ENCODE measurements around the gene WDR1.

Gene WDR1

GRCh38 chr4:10066670-10067651 lies 49.6 kb downstream of the WDR1 start:
- H3K4me3 ChIP-seq (ENCODE audit: low read length), result no peak overlapping the region
- H3K4me1 ChIP-seq (ENCODE audit: control insufficient read depth, insufficient read depth, low read length), result peaks cover 6% of the 10 kb centered on the region
- H3K27me3 ChIP-seq (replicated peaks; ENCODE audit: control insufficient read depth, insufficient read depth, low read length), result no peaks in the 10 kb centered on the region
- peaks cover 10% of the 10 kb centered on the region for H3K36me3 ChIP-seq (ENCODE audit: control insufficient read depth, insufficient read depth, low read length, severe bottlenecking)
- H3K9ac ChIP-seq (ENCODE audit: low read length), result no peak overlapping the region
- no peak for DNase-seq (ENCODE audit: low read depth)
- no peaks in the 10 kb centered on the region for H3K9me3 ChIP-seq (ENCODE audit: control insufficient read depth, low read length)

- DNase-seq (ENCODE audit: low read depth), result no peak
- no peak overlapping the region for H3K4me3 ChIP-seq (ENCODE audit: low read length)
- no peaks in the 10 kb centered on the region for H3K27me3 ChIP-seq (replicated peaks; ENCODE audit: control insufficient read depth, insufficient read depth, low read length)
- peaks cover 6% of the 10 kb centered on the region for H3K4me1 ChIP-seq (ENCODE audit: control insufficient read depth, insufficient read depth, low read length)
- no peak overlapping the region for H3K9ac ChIP-seq (ENCODE audit: low read length)
- H3K9me3 ChIP-seq (ENCODE audit: control insufficient read depth, low read length), result no peaks in the 10 kb centered on the region
- peaks cover 10% of the 10 kb centered on the region for H3K36me3 ChIP-seq (ENCODE audit: control insufficient read depth, insufficient read depth, low read length, severe bottlenecking)
Measured at GRCh38 chr4:10066206-10066605, 50.4 kb downstream of the WDR1 start.

GRCh38 chr4:10063544-10064300 lies 52.9 kb downstream of the WDR1 start:
- peak; percentile 23 for DNase-seq (ENCODE audit: low read depth)
- no peaks in the 10 kb centered on the region for H3K27me3 ChIP-seq (replicated peaks; ENCODE audit: control insufficient read depth, insufficient read depth, low read length)
- peaks cover 6% of the 10 kb centered on the region for H3K4me1 ChIP-seq (ENCODE audit: control insufficient read depth, insufficient read depth, low read length)
- peak overlapping the region; percentile 35 for H3K9ac ChIP-seq (ENCODE audit: low read length)
- no peak overlapping the region for H3K4me3 ChIP-seq (ENCODE audit: low read length)
- H3K9me3 ChIP-seq (ENCODE audit: control insufficient read depth, low read length), result no peaks in the 10 kb centered on the region
- peaks cover 10% of the 10 kb centered on the region for H3K36me3 ChIP-seq (ENCODE audit: control insufficient read depth, insufficient read depth, low read length, severe bottlenecking)

- Histone ChIP-seq H3K9ac (ENCODE audit: low read length) (no peak overlapping the region), H3K4me3 (ENCODE audit: low read length) (no peak overlapping the region), H3K4me1 (ENCODE audit: control insufficient read depth, insufficient read depth, low read length) (peaks cover 6% of the 10 kb centered on the region), H3K27me3 (replicated peaks; ENCODE audit: control insufficient read depth, insufficient read depth, low read length) (no peaks in the 10 kb centered on the region), H3K36me3 (ENCODE audit: control insufficient read depth, insufficient read depth, low read length, severe bottlenecking) (peaks cover 3% of the 10 kb centered on the region), H3K9me3 (ENCODE audit: control insufficient read depth, low read length) (no peaks in the 10 kb centered on the region)
- no peak for DNase-seq (ENCODE audit: low read depth)
Measured at GRCh38 chr4:10061650-10062415, 54.8 kb downstream of the WDR1 start.

- Histone ChIP-seq H3K9ac (ENCODE audit: low read length) (no peak overlapping the region), H3K27me3 (replicated peaks; ENCODE audit: control insufficient read depth, insufficient read depth, low read length) (no peaks in the 10 kb centered on the region), H3K36me3 (ENCODE audit: control insufficient read depth, insufficient read depth, low read length, severe bottlenecking) (no peaks in the 10 kb centered on the region), H3K4me1 (ENCODE audit: control insufficient read depth, insufficient read depth, low read length) (no peaks in the 10 kb centered on the region), H3K9me3 (ENCODE audit: control insufficient read depth, low read length) (no peaks in the 10 kb centered on the region), H3K4me3 (ENCODE audit: low read length) (no peak overlapping the region)
- no peak for DNase-seq (ENCODE audit: low read depth)
Measured at GRCh38 chr4:10058371-10058770, 58.2 kb downstream of the WDR1 start.

- Histone ChIP-seq H3K4me3 (ENCODE audit: low read length) (no peak overlapping the region), H3K27me3 (replicated peaks; ENCODE audit: control insufficient read depth, insufficient read depth, low read length) (peaks cover 8% of the 10 kb centered on the region), H3K4me1 (ENCODE audit: control insufficient read depth, insufficient read depth, low read length) (no peaks in the 10 kb centered on the region), H3K9ac (ENCODE audit: low read length) (no peak overlapping the region), H3K36me3 (ENCODE audit: control insufficient read depth, insufficient read depth, low read length, severe bottlenecking) (no peaks in the 10 kb centered on the region), H3K9me3 (ENCODE audit: control insufficient read depth, low read length) (no peaks in the 10 kb centered on the region)
- DNase-seq (ENCODE audit: low read depth), result no peak
Measured at GRCh38 chr4:10057023-10057395, 59.6 kb downstream of the WDR1 start.

GRCh38 chr4:10056334-10057022 lies 60.1 kb downstream of the WDR1 start:
- H3K27me3 ChIP-seq (replicated peaks; ENCODE audit: control insufficient read depth, insufficient read depth, low read length), result peaks cover 12% of the 10 kb centered on the region
- H3K9me3 ChIP-seq (ENCODE audit: control insufficient read depth, low read length), result no peaks in the 10 kb centered on the region
- H3K4me1 ChIP-seq (ENCODE audit: control insufficient read depth, insufficient read depth, low read length), result no peaks in the 10 kb centered on the region
- H3K9ac ChIP-seq (ENCODE audit: low read length), result no peak overlapping the region
- no peak for DNase-seq (ENCODE audit: low read depth)
- no peak overlapping the region for H3K4me3 ChIP-seq (ENCODE audit: low read length)
- no peaks in the 10 kb centered on the region for H3K36me3 ChIP-seq (ENCODE audit: control insufficient read depth, insufficient read depth, low read length, severe bottlenecking)

GRCh38 chr4:10055871-10056270 lies 60.7 kb downstream of the WDR1 start:
- H3K9ac ChIP-seq (ENCODE audit: low read length), result no peak overlapping the region
- no peak overlapping the region for H3K4me3 ChIP-seq (ENCODE audit: low read length)
- no peaks in the 10 kb centered on the region for H3K36me3 ChIP-seq (ENCODE audit: control insufficient read depth, insufficient read depth, low read length, severe bottlenecking)
- no peaks in the 10 kb centered on the region for H3K9me3 ChIP-seq (ENCODE audit: control insufficient read depth, low read length)
- no peak for DNase-seq (ENCODE audit: low read depth)
- H3K27me3 ChIP-seq (replicated peaks; ENCODE audit: control insufficient read depth, insufficient read depth, low read length), result peaks cover 18% of the 10 kb centered on the region
- H3K4me1 ChIP-seq (ENCODE audit: control insufficient read depth, insufficient read depth, low read length), result no peaks in the 10 kb centered on the region

GRCh38 chr4:10054571-10055041 lies 62.0 kb downstream of the WDR1 start:
- no peaks in the 10 kb centered on the region for H3K4me1 ChIP-seq (ENCODE audit: control insufficient read depth, insufficient read depth, low read length)
- no peaks in the 10 kb centered on the region for H3K36me3 ChIP-seq (ENCODE audit: control insufficient read depth, insufficient read depth, low read length, severe bottlenecking)
- no peak overlapping the region for H3K4me3 ChIP-seq (ENCODE audit: low read length)
- no peak for DNase-seq (ENCODE audit: low read depth)
- H3K9me3 ChIP-seq (ENCODE audit: control insufficient read depth, low read length), result no peaks in the 10 kb centered on the region
- H3K9ac ChIP-seq (ENCODE audit: low read length), result no peak overlapping the region
- H3K27me3 ChIP-seq (replicated peaks; ENCODE audit: control insufficient read depth, insufficient read depth, low read length), result peaks cover 20% of the 10 kb centered on the region

GRCh38 chr4:10053635-10054453 lies 62.8 kb downstream of the WDR1 start:
- no peaks in the 10 kb centered on the region for H3K4me1 ChIP-seq (ENCODE audit: control insufficient read depth, insufficient read depth, low read length)
- peaks cover 20% of the 10 kb centered on the region for H3K27me3 ChIP-seq (replicated peaks; ENCODE audit: control insufficient read depth, insufficient read depth, low read length)
- no peak overlapping the region for H3K9ac ChIP-seq (ENCODE audit: low read length)
- no peak overlapping the region for H3K4me3 ChIP-seq (ENCODE audit: low read length)
- H3K9me3 ChIP-seq (ENCODE audit: control insufficient read depth, low read length), result no peaks in the 10 kb centered on the region
- H3K36me3 ChIP-seq (ENCODE audit: control insufficient read depth, insufficient read depth, low read length, severe bottlenecking), result no peaks in the 10 kb centered on the region
- DNase-seq (ENCODE audit: low read depth), result no peak
